Prostate gland (tissue), 2 donors: Measurements from ENCODE around the gene KIFC3. TPM values are rescaled to one million over a fixed set of nuclear protein-coding genes. Genes with fewer than 3 reads are reported as not detected.

Source experiments
- DNase-seq: peaks from one replicate; pipeline ENCODE4 v3.0.0-alpha.2; 2019; ENCODE audit warnings: low spot score
- H3K27ac ChIP-seq, 2 donors: fragments of 200-600 bp; sonication (generic); 2 replicates each; pipeline ENCODE4 v1.5.1; 2017 to 2019
- H3K27me3 ChIP-seq: fragments of 200-600 bp; sonication (generic); replicated peaks from 2 replicates; pipeline ENCODE4 v1.5.1; 2019; ENCODE audit not compliant: insufficient read depth
- H3K36me3 ChIP-seq, 2 donors: fragments of 200-600 bp; sonication (generic); 1 replicate in 1 of 2; 2 replicates in 1 of 2; pipeline versions ENCODE4 v1.5.1 to v1.8.1; 2017 to 2019
- H3K4me1 ChIP-seq: fragments of 200-600 bp; sonication (generic); replicated peaks from 2 replicates; pipeline ENCODE4 v1.5.1; 2019
- H3K4me3 ChIP-seq, 2 donors: fragments of 200-600 bp; sonication (generic); 2 replicates each; pipeline ENCODE4 v1.5.1; 2017 to 2019
- H3K9me3 ChIP-seq: fragments of 200-600 bp; sonication (generic); 2 replicates; pipeline ENCODE4 v1.5.1; 2017
- CTCF ChIP-seq, 4 experiments: fragments of 200-600 bp in 2 of 4; fragments of 450-650 bp in 2 of 4; sonication (generic) in 2 of 4; IDR thresholded peaks; 1 replicate in 3 of 4; 2 replicates in 1 of 4; pipeline ENCODE4 v1.5.1; 2016 to 2019; ENCODE audit warnings: antibody characterized with exemption in 4 of 4, mild to moderate bottlenecking in 2 of 4, moderate library complexity in 2 of 4
- POLR2A ChIP-seq: fragments of 450-650 bp; IDR thresholded peaks from one replicate; pipeline ENCODE4 v1.6.1; 2016; ENCODE audit warnings: antibody characterized with exemption, mild to moderate bottlenecking
- POLR2AphosphoS5 ChIP-seq: sonication (generic); formaldehyde crosslinking; IDR thresholded peaks from one replicate; pipeline ENCODE4 v1.6.1; 2017; ENCODE audit warnings: antibody characterized with exemption
- WGBS: methylation state at CpG from one replicate; pipeline ENCODE4 v1.1.5; 2018; 5-methylcytosine and 5-hydroxymethylcytosine counted together
- intact Hi-C: fragments of 100-400 bp; cut with DNase I; formaldehyde crosslinking; loops from one replicate; pipeline ENCODE4 v1.14.2; 2022
- total RNA-seq, 2 donors: library from RNA; depleted of rRNA; stranded (reverse); fragments of >200 nt; gene quantifications; one replicate each; pipeline ENCODE4 v1.1.0, GENCODE V29; 2016

The KIFC3 gene
- total RNA-seq, 2 donors from 2014 or later = 16.3 to 79.5 TPM

- H3K4me3 ChIP-seq = no peak overlapping the region
- intact Hi-C loops = loop anchor here (5.0 kb wide), 2 partner anchors 46 to 59 kb away; no protein-coding TSS in a partner anchor
- no peaks in the 10 kb centered on the region for H3K9me3 ChIP-seq
- DNase-seq = no peak
- WGBS = 52% methylated on average over 16 of the region's 16 CpGs
- peak overlapping the region; percentile 44 to 77 for H3K27ac ChIP-seq
- TF ChIP-seq POLR2A (no peak), POLR2AphosphoS5 (no peak), CTCF (IDR thresholded peaks at IDR 0.05) (no peak)
- no peaks in the 10 kb centered on the region for H3K4me1 ChIP-seq
- H3K27me3 ChIP-seq = no peaks in the 10 kb centered on the region
- H3K36me3 ChIP-seq = no peaks in the 10 kb centered on the region
Measured at GRCh38 chr16:57803134-57803990, 1.1 kb upstream of the KIFC3 start.

DNA sequence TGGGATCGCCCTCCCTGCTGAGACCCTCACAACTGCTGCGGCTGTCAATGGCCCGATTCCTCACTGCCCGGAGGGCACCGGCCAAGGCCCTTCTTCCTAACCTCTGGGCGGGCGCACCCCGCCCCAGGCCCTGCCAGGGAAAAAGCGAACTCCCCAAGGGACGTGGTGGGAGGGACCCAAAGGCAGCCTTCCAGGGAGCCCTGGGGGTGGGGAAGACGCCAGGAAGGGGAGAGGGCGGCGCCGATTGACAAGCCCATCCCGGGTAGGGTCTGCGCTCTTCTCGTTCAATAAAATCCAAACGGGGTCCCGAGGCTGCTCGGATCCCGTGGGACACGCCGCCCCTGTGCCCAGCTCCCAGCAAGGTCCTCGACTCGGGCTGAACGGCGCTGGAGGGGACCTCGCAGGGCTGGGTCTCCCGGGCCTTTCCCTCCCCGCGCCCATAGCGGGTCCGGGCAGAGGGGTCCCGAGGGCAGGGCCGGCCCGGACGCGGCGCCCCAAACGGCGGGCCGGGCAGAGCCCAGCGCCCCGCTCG, 416 bp downstream of the KIFC3 start:
- intact Hi-C loops = loop anchor here (5.0 kb wide), 2 partner anchors 45 to 60 kb away; no protein-coding TSS in a partner anchor
- Histone ChIP-seq H3K27me3 (no peaks in the 10 kb centered on the region), H3K27ac (peak overlapping the region; percentile 75 to 77), H3K36me3 (no peaks in the 10 kb centered on the region), H3K4me3 (peak overlapping the region; percentile 43 to 47), H3K4me1 (no peaks in the 10 kb centered on the region), H3K9me3 (no peaks in the 10 kb centered on the region)
- no peak for DNase-seq
- WGBS = 9% methylated on average over 18 of the region's 45 CpGs
- TF ChIP-seq POLR2A = no peak
- TF ChIP-seq POLR2AphosphoS5 = no peak

- Histone ChIP-seq H3K27ac (peak overlapping the region; percentile 75 to 77), H3K36me3 (no peaks in the 10 kb centered on the region), H3K4me1 (no peaks in the 10 kb centered on the region), H3K4me3 (peak overlapping the region; percentile 43 to 47), H3K27me3 (no peaks in the 10 kb centered on the region), H3K9me3 (no peaks in the 10 kb centered on the region)
- TF ChIP-seq CTCF (IDR thresholded peaks at IDR 0.05) (no peak), POLR2AphosphoS5 (no peak), POLR2A (no peak)
- intact Hi-C loops = loop anchor here (5.0 kb wide), 2 partner anchors 44 to 61 kb away; no protein-coding TSS in a partner anchor
- 51% methylated on average over 5 of the region's 5 CpGs for WGBS
- no peak for DNase-seq
Measured at GRCh38 chr16:57801098-57801808, 1.0 kb downstream of the KIFC3 start.

GRCh38 chr16:57800200-57801097, 1.8 kb downstream of the KIFC3 start:
- Histone ChIP-seq H3K4me3 (no peak overlapping the region), H3K4me1 (no peaks in the 10 kb centered on the region), H3K36me3 (no peaks in the 10 kb centered on the region), H3K9me3 (no peaks in the 10 kb centered on the region), H3K27me3 (no peaks in the 10 kb centered on the region), H3K27ac (peak overlapping the region in 1 of 2 donors; percentile 8)
- no peak for DNase-seq
- TF ChIP-seq POLR2AphosphoS5 (no peak), POLR2A (no peak), CTCF (IDR thresholded peaks at IDR 0.05) (no peak)
- intact Hi-C loops = loop anchor here (5.0 kb wide), 2 partner anchors 43 to 62 kb away; no protein-coding TSS in a partner anchor
- WGBS = 70% methylated on average over 12 of the region's 12 CpGs
